HepG2 (cell line): ENCODE results near the gene ARHGAP15. TPM values are rescaled to one million over a fixed set of nuclear protein-coding genes. Genes with fewer than 3 reads are reported as not detected.

ENCODE experiments used
- ATAC-seq: fragments of 200-7000 bp; cut with Tn5 transposase; 3 replicates; pipeline ENCODE4 v1.9.1; 2020; ENCODE audit warnings: mild to moderate bottlenecking, moderate library complexity
- BruUV-seq: library from RNA; stranded (reverse); fragments of 400-500 nt; replicated peaks from 2 replicates; lab custom pipeline; 2021; lab: Mats Ljungman, UMichigan
- CTCF ChIA-PET: fragments of 300-600 bp; formaldehyde crosslinking; extraction: SDS; loops from one replicate; lab custom pipeline; 2021; ENCODE audit warnings: low total read pairs, inconsistent platforms, low intra/inter-chr PET ratio; lab: Yijun Ruan, JAX
- POLR2A ChIA-PET: fragments of 350-600 bp; sonication (Branson Sonifier 250); formaldehyde crosslinking; loops from one replicate; lab custom pipeline; 2020; ENCODE audit warnings: antibody characterized with exemption, inconsistent platforms; lab: Yijun Ruan, JAX
- DNase-seq: peaks from one replicate; pipeline ENCODE4 v3.0.0-alpha.2; 2015; ENCODE audit warnings: low spot score
- FAIRE-seq: peaks from 3 replicates; lab custom pipeline; 2011; peaks lifted over from hg19 to GRCh38; lab: Jason Lieb, UNC
- H2AFZ ChIP-seq: one replicate; pipeline ENCODE4 v1.6.1; 2011; ENCODE audit warnings: low read length, inconsistent platforms
- H3K27ac ChIP-seq: fragments of 300-600 bp; 3 replicates; pipeline ENCODE4 v1.8.0; 2011; ENCODE audit warnings: mixed run types, mild to moderate bottlenecking, mixed read lengths, low read length, inconsistent platforms; ENCODE audit not compliant: insufficient read depth; ENCODE audit errors: extremely low read length
- H3K27me3 ChIP-seq, 2 experiments: fragments of 200-600 bp in 1 of 2; 2 replicates in 1 of 2; 3 replicates in 1 of 2; pipeline versions ENCODE4 v1.6.0 to v1.8.0; 2011; ENCODE audit warnings: low read length in 2 of 2, mild to moderate bottlenecking in 2 of 2, moderate library complexity in 2 of 2, inconsistent platforms in 1 of 2; ENCODE audit not compliant: insufficient read depth in 2 of 2, control insufficient read depth in 1 of 2
- H3K36me3 ChIP-seq, 2 experiments: fragments of 200-600 bp in 1 of 2; replicated peaks in 1 of 2; 2 replicates in 1 of 2; 3 replicates in 1 of 2; pipeline versions ENCODE4 v1.5.1 to v1.8.0; 2011; ENCODE audit warnings: low read length in 2 of 2, inconsistent platforms in 1 of 2; ENCODE audit not compliant: insufficient read depth in 2 of 2, control insufficient read depth in 1 of 2
- H3K4me1 ChIP-seq: 2 replicates; pipeline ENCODE4 v1.5.1; 2012; ENCODE audit warnings: low read length, inconsistent platforms; ENCODE audit not compliant: insufficient read depth
- H3K4me2 ChIP-seq: 2 replicates; pipeline ENCODE4 v1.6.0; 2011; ENCODE audit warnings: low read depth, low read length, inconsistent platforms
- H3K4me3 ChIP-seq, 3 experiments: fragments of 200-600 bp in 1 of 3; sonication (generic), shearing (Covaris generic) in 1 of 3; replicated peaks in 1 of 3; 2 replicates each; pipeline ENCODE4 v1.5.1; 2011 to 2016; ENCODE audit warnings: low read length in 3 of 3, inconsistent platforms in 2 of 3, low read depth in 2 of 3, mild to moderate bottlenecking in 2 of 3, control low read depth in 1 of 3, mixed read lengths in 1 of 3; ENCODE audit not compliant: insufficient read depth in 1 of 3
- H3K79me2 ChIP-seq: one replicate; pipeline ENCODE4 v1.6.1; 2011; ENCODE audit warnings: low read length, inconsistent platforms; ENCODE audit not compliant: insufficient read depth
- H3K9ac ChIP-seq: 2 replicates; pipeline ENCODE4 v1.6.0; 2011; ENCODE audit warnings: mild to moderate bottlenecking, low read depth, low read length, inconsistent platforms; ENCODE audit not compliant: insufficient read depth
- H3K9me3 ChIP-seq: 2 replicates; pipeline ENCODE4 v1.5.1; 2012; ENCODE audit warnings: mild to moderate bottlenecking, low read length
- H4K20me1 ChIP-seq: 2 replicates; pipeline ENCODE4 v1.6.0; 2011; ENCODE audit warnings: inconsistent platforms, mild to moderate bottlenecking, low read length, moderate library complexity; ENCODE audit not compliant: insufficient read depth
- MTA1 ChIP-seq: sonication (generic); formaldehyde crosslinking; IDR thresholded peaks from 2 replicates; pipeline ENCODE4 v1.4.0; 2020; ENCODE audit warnings: missing genetic modification reagents, mild to moderate bottlenecking, borderline replicate concordance
- ZNF512 ChIP-seq: sonication (generic); formaldehyde crosslinking; IDR thresholded peaks from 2 replicates; pipeline ENCODE4 v1.4.0; 2020; ENCODE audit warnings: mild to moderate bottlenecking, missing genetic modification reagents
- WGBS: methylation state at CpG from one replicate; pipeline ENCODE4 v1.1.6; 2017; ENCODE audit warnings: low lambda C conversion rate; 5-methylcytosine and 5-hydroxymethylcytosine counted together
- in situ Hi-C: cut with HindIII; loops from 2 replicates; pipeline ENCODE4 v1.10.0; 2017; ENCODE audit warnings: low pct_unique_long_range_greater_than_20kb; ENCODE audit not compliant: extremely low pct_ligation_motif_present
- intact Hi-C: fragments of 100-400 bp; cut with micrococcal nuclease; formaldehyde crosslinking; loops from one replicate; pipeline ENCODE4 v1.10.0; 2022; ENCODE audit not compliant: unreplicated experiment
- polyA plus RNA-seq, 8 experiments: library from polyadenylated mRNA; depleted of rRNA in 3 of 8; stranded (reverse) in 7 of 8; unstranded in 1 of 8; fragments of >200 nt; fragmentation: Illumina TruSeq in 4 of 8; extraction: Trizol in 4 of 8; gene quantifications; 2 replicates each; pipeline versions ENCODE4 v1.2.1 to v1.2.3, GENCODE V29; 2011 to 2016; ENCODE audit warnings: low read depth in 4 of 8, missing spikeins in 1 of 8, mixed read lengths in 1 of 8; ENCODE audit not compliant: insufficient read depth in 1 of 8
- total RNA-seq, 5 experiments: library from RNA; depleted of rRNA; stranded (reverse); fragments of >200 nt; fragmentation: Illumina TruSeq; extraction: Trizol; gene quantifications; 2 replicates each; pipeline ENCODE4 v1.2.3, GENCODE V29; 2016; ENCODE audit warnings: low read depth in 1 of 5
- TF ChIP-seq, protein P1 (sequence below): sonication (generic); formaldehyde crosslinking; IDR thresholded peaks from 2 replicates; pipeline ENCODE4 v1.4.0; 2020; ENCODE audit warnings: missing genetic modification reagents

The ARHGAP15 gene
- total and polyA plus RNA-seq, 2 of the 13 experiments (the other 11 are each of a cell fraction or from before 2014, with no cell fraction given): 0.04 TPM; not detected in 1

- no peak overlapping the region for H3K4me2 ChIP-seq
- intact Hi-C loops (no loop called here), in situ Hi-C loops (no loop called here)
- H3K9me3 ChIP-seq: no peaks in the 10 kb centered on the region
- BruUV-seq: no TSS peak
- H3K27ac ChIP-seq: no peak overlapping the region
- TF ChIP-seq, protein P1, sequence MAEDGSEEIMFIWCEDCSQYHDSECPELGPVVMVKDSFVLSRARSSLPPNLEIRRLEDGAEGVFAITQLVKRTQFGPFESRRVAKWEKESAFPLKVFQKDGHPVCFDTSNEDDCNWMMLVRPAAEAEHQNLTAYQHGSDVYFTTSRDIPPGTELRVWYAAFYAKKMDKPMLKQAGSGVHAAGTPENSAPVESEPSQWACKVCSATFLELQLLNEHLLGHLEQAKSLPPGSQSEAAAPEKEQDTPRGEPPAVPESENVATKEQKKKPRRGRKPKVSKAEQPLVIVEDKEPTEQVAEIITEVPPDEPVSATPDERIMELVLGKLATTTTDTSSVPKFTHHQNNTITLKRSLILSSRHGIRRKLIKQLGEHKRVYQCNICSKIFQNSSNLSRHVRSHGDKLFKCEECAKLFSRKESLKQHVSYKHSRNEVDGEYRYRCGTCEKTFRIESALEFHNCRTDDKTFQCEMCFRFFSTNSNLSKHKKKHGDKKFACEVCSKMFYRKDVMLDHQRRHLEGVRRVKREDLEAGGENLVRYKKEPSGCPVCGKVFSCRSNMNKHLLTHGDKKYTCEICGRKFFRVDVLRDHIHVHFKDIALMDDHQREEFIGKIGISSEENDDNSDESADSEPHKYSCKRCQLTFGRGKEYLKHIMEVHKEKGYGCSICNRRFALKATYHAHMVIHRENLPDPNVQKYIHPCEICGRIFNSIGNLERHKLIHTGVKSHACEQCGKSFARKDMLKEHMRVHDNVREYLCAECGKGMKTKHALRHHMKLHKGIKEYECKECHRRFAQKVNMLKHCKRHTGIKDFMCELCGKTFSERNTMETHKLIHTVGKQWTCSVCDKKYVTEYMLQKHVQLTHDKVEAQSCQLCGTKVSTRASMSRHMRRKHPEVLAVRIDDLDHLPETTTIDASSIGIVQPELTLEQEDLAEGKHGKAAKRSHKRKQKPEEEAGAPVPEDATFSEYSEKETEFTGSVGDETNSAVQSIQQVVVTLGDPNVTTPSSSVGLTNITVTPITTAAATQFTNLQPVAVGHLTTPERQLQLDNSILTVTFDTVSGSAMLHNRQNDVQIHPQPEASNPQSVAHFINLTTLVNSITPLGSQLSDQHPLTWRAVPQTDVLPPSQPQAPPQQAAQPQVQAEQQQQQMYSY (CRISPR knock-in tag): no peak
- no peak for TF ChIP-seq ZNF512 (CRISPR knock-in tag)
- no peak for TF ChIP-seq MTA1 (CRISPR knock-in tag)
- no peaks in the 10 kb centered on the region for H3K36me3 ChIP-seq
- ChIA-PET POLR2A (no interaction called here), CTCF (no interaction called here)
- FAIRE-seq: no peak
- DNase-seq: no peak
- ATAC-seq: no peak
- no peak overlapping the region for H2AFZ ChIP-seq
- H3K9ac ChIP-seq: no peak overlapping the region
- no peaks in the 10 kb centered on the region for H3K27me3 ChIP-seq
- no peaks in the 10 kb centered on the region for H3K4me1 ChIP-seq
- H4K20me1 ChIP-seq: no peaks in the 10 kb centered on the region
- WGBS: 18% methylated on average over 3 of the region's 3 CpGs
- H3K79me2 ChIP-seq: no peaks in the 10 kb centered on the region
- no peak overlapping the region for H3K4me3 ChIP-seq
Observed at GRCh38 chr2:143219266-143219665, 90.0 kb downstream of the ARHGAP15 start.
